Measurements from ENCODE around the gene EXOSC7. TPM values are rescaled to one million over a fixed set of nuclear protein-coding genes. Genes with fewer than 3 reads are reported as not detected.

EXOSC7 gene
- total and polyA plus RNA-seq, 2 donors (not counting 3 experiments of a cell fraction or from before 2014, with no cell fraction given) = 44.5 to 53.8 TPM

GRCh38 chr3:44983484-44983941 lies 7.5 kb downstream of the EXOSC7 start:
- peak; percentile 21 for FAIRE-seq
- no peak overlapping the region for H3K4me3 ChIP-seq (replicated peaks in 1 of 3; ENCODE audit: insufficient read depth in 1 of 3, low read depth in 1 of 3, low read length in 3 of 3)
- intact Hi-C loops (cut with micrococcal nuclease) = no loop called here
- TF ChIP-seq POLR2AphosphoS5 (IDR thresholded peaks at IDR 0.05; ENCODE audit: insufficient read depth, low read depth, low read length) (no peak), POLR2A (IDR thresholded peaks at IDR 0.05; ENCODE audit: low read depth, low read length) (no peak), MAX (IDR thresholded peaks at IDR 0.05; ENCODE audit: insufficient read depth, insufficient read length) (no peak), FOS (IDR thresholded peaks at IDR 0.05; ENCODE audit: borderline replicate concordance, insufficient read depth, low read length) (no peak), MYC (IDR thresholded peaks at IDR 0.05; ENCODE audit: low read depth, low read length) (no peak), GATA2 (IDR thresholded peaks at IDR 0.05; ENCODE audit: insufficient read depth, insufficient read length, low read depth, low read length) (no peak), EZH2 (IDR thresholded peaks at IDR 0.05; ENCODE audit: borderline replicate concordance, low read depth, low read length, severe bottlenecking) (no peak), JUN (IDR thresholded peaks at IDR 0.05; ENCODE audit: borderline replicate concordance, insufficient read depth, insufficient read length, low read depth) (no peak)
- TF ChIP-seq, protein P1, sequence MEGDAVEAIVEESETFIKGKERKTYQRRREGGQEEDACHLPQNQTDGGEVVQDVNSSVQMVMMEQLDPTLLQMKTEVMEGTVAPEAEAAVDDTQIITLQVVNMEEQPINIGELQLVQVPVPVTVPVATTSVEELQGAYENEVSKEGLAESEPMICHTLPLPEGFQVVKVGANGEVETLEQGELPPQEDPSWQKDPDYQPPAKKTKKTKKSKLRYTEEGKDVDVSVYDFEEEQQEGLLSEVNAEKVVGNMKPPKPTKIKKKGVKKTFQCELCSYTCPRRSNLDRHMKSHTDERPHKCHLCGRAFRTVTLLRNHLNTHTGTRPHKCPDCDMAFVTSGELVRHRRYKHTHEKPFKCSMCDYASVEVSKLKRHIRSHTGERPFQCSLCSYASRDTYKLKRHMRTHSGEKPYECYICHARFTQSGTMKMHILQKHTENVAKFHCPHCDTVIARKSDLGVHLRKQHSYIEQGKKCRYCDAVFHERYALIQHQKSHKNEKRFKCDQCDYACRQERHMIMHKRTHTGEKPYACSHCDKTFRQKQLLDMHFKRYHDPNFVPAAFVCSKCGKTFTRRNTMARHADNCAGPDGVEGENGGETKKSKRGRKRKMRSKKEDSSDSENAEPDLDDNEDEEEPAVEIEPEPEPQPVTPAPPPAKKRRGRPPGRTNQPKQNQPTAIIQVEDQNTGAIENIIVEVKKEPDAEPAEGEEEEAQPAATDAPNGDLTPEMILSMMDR (IDR thresholded peaks at IDR 0.05; ENCODE audit: extremely low read depth in 1 of 2, insufficient read depth in 1 of 2, low read depth in 1 of 2, low read length in 2 of 2) = no peak
- H2AFZ ChIP-seq (ENCODE audit: low read depth, low read length) = no peak overlapping the region
- peaks cover 3% of the 10 kb centered on the region for H4K20me1 ChIP-seq (replicated peaks; ENCODE audit: control insufficient read depth, extremely low read depth, insufficient read depth, low read length)
- DNase-seq (ENCODE audit: low read depth, low spot score) = no peak
- H3K36me3 ChIP-seq (ENCODE audit: control insufficient read depth in 2 of 2, extremely low read depth in 1 of 2, insufficient read depth in 2 of 2, low read length in 2 of 2) = no peaks in the 10 kb centered on the region
- H3K9me1 ChIP-seq (replicated peaks; ENCODE audit: control insufficient read depth, extremely low read depth, insufficient read depth, low read length) = no peaks in the 10 kb centered on the region
- no peak overlapping the region for H3K9ac ChIP-seq (replicated peaks; ENCODE audit: extremely low read depth, insufficient read depth, low read length)
- dilution Hi-C loops (cut with MboI; ENCODE audit: extremely low pct_ligation_motif_present, low sequenced_read_pairs) = no loop called here
- H3K79me2 ChIP-seq (ENCODE audit: control insufficient read depth, insufficient read depth, low read length) = peaks cover 70% of the 10 kb centered on the region
- no peaks in the 10 kb centered on the region for H3K27me3 ChIP-seq (ENCODE audit: control insufficient read depth in 2 of 2, insufficient read depth in 2 of 2, low read length in 2 of 2)
- POLR2A ChIA-PET = no interaction called here
- no peak overlapping the region for H3K27ac ChIP-seq (ENCODE audit: insufficient read depth, low read depth, low read length)
- no peaks in the 10 kb centered on the region for H3K9me3 ChIP-seq (replicated peaks; ENCODE audit: control insufficient read depth, insufficient read depth, low read length)
- CTCF ChIA-PET = interaction anchor here (1.4 to 4.9 kb wide), 2 partner anchors 10 to 15 kb away, joined by 3 to 18 read pairs; no protein-coding TSS in a partner anchor
- no TSS peak for BruUV-seq (replicated peaks)
- no peak overlapping the region for H3K4me2 ChIP-seq (ENCODE audit: insufficient read depth, low read length)
- no peaks in the 10 kb centered on the region for H3K4me1 ChIP-seq (ENCODE audit: control insufficient read depth, extremely low read depth, insufficient read depth, low read length)

All from endothelial cell of umbilical vein (primary cell).